Measurements from ENCODE around the gene NOL12.

Gene NOL12

DNA sequence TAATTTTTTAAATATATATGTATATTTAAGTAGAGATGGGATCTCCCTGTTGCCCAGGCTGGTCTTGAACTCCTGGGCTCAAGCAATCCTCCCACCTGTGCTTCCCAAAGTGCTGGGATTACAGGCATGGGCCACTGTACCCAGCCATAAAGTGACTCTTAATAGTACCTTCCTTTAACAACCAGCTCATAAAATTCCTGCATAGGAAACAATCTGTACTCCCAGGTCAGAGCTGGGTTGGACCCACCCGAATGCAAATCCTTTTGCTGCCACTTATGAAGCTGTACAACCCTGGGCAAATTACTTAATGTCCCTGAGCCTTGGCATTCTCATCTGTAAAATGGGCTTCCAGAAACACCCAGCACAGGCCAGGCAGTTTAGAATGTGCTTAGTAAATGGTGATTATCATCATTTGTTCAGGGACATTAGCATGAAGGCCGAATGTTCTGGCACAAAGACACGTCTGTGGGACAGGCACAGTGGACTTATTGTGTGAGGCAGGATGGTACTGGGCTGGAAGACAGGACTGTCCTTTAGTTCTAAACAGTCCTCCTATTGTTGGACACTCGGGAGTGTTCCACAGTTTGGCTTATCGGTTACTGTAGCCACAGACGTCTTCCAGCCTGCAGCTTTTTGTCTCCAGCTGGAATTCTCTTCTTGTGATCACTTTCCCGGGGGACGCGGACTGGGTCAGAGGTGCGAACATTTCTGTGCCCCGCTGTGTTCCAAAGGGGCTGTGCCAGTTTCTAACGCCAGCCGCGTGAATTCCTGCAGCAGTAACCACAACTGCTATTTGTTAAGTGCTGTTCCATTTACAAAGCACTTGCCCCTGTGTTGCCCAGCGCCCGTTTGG, 21.7 kb upstream of the NOL12 start:
- H2AFZ ChIP-seq (ENCODE audit: low read depth, low read length): no peak overlapping the region
- H4K20me1 ChIP-seq (ENCODE audit: insufficient read depth, low read length): peaks cover 72% of the 10 kb centered on the region
- no peak for ATAC-seq (ENCODE audit: insufficient read depth, low read depth)
- no peak for DNase-seq
- no peak overlapping the region for H3K9ac ChIP-seq (ENCODE audit: low read depth, low read length)
- peaks cover 69% of the 10 kb centered on the region for H3K36me3 ChIP-seq (ENCODE audit: insufficient read depth, low read length)
- peaks cover 32% of the 10 kb centered on the region for H3K4me1 ChIP-seq (ENCODE audit: insufficient read depth, low read length)
- no peak overlapping the region for H3K27ac ChIP-seq (ENCODE audit: low read length)
- H3K4me3 ChIP-seq (ENCODE audit: low read depth in 1 of 2, low read length in 2 of 2): no peak overlapping the region
- H3K27me3 ChIP-seq (ENCODE audit: insufficient read depth, low read length, poor library complexity): no peaks in the 10 kb centered on the region
- H3K9me3 ChIP-seq (ENCODE audit: insufficient read depth, low read length, severe bottlenecking): no peaks in the 10 kb centered on the region
- H3K79me2 ChIP-seq (ENCODE audit: insufficient read depth, low read length): peaks cover 74% of the 10 kb centered on the region
- H3K4me2 ChIP-seq (ENCODE audit: insufficient read depth, low read length): no peak overlapping the region
- TF ChIP-seq EZH2 (IDR thresholded peaks at IDR 0.05; ENCODE audit: borderline replicate concordance, low read depth, low read length, severe bottlenecking): no peak
- TF ChIP-seq, protein P1, sequence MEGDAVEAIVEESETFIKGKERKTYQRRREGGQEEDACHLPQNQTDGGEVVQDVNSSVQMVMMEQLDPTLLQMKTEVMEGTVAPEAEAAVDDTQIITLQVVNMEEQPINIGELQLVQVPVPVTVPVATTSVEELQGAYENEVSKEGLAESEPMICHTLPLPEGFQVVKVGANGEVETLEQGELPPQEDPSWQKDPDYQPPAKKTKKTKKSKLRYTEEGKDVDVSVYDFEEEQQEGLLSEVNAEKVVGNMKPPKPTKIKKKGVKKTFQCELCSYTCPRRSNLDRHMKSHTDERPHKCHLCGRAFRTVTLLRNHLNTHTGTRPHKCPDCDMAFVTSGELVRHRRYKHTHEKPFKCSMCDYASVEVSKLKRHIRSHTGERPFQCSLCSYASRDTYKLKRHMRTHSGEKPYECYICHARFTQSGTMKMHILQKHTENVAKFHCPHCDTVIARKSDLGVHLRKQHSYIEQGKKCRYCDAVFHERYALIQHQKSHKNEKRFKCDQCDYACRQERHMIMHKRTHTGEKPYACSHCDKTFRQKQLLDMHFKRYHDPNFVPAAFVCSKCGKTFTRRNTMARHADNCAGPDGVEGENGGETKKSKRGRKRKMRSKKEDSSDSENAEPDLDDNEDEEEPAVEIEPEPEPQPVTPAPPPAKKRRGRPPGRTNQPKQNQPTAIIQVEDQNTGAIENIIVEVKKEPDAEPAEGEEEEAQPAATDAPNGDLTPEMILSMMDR (IDR thresholded peaks at IDR 0.05; ENCODE audit: borderline replicate concordance, extremely low read depth, low read length, poor library complexity, severe bottlenecking): no peak

DNA sequence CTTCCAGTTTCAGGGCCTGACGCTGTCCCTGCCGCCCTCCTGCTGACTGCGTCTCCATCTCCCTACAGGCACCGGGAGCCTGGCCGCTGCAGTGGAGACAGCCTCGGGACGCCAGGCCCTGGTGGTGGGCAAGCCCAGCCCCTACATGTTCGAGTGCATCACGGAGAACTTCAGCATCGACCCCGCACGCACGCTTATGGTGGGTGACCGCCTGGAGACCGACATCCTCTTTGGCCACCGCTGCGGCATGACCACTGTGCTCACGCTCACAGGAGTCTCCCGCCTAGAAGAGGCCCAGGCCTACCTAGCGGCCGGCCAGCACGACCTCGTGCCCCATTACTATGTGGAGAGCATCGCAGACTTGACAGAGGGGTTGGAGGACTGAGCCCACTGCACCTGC, 20.7 kb upstream of the NOL12 start:
- H4K20me1 ChIP-seq (ENCODE audit: insufficient read depth, low read length): peaks cover 62% of the 10 kb centered on the region
- H3K79me2 ChIP-seq (ENCODE audit: insufficient read depth, low read length): peaks cover 63% of the 10 kb centered on the region
- H3K4me3 ChIP-seq (ENCODE audit: low read depth in 1 of 2, low read length in 2 of 2): no peak overlapping the region
- no peak for DNase-seq
- H3K27ac ChIP-seq (ENCODE audit: low read length): no peak overlapping the region
- no peaks in the 10 kb centered on the region for H3K27me3 ChIP-seq (ENCODE audit: insufficient read depth, low read length, poor library complexity)
- no peak overlapping the region for H3K9ac ChIP-seq (ENCODE audit: low read depth, low read length)
- no peak overlapping the region for H3K4me2 ChIP-seq (ENCODE audit: insufficient read depth, low read length)
- H3K9me3 ChIP-seq (ENCODE audit: insufficient read depth, low read length, severe bottlenecking): no peaks in the 10 kb centered on the region
- ATAC-seq (ENCODE audit: insufficient read depth, low read depth): no peak
- no peak for TF ChIP-seq EZH2 (IDR thresholded peaks at IDR 0.05; ENCODE audit: borderline replicate concordance, low read depth, low read length, severe bottlenecking)
- TF ChIP-seq, protein P1 (IDR thresholded peaks at IDR 0.05; ENCODE audit: borderline replicate concordance, extremely low read depth, low read length, poor library complexity, severe bottlenecking): no peak
- no peak overlapping the region for H2AFZ ChIP-seq (ENCODE audit: low read depth, low read length)
- H3K36me3 ChIP-seq (ENCODE audit: insufficient read depth, low read length): peaks cover 61% of the 10 kb centered on the region
- peaks cover 22% of the 10 kb centered on the region for H3K4me1 ChIP-seq (ENCODE audit: insufficient read depth, low read length)

DNA sequence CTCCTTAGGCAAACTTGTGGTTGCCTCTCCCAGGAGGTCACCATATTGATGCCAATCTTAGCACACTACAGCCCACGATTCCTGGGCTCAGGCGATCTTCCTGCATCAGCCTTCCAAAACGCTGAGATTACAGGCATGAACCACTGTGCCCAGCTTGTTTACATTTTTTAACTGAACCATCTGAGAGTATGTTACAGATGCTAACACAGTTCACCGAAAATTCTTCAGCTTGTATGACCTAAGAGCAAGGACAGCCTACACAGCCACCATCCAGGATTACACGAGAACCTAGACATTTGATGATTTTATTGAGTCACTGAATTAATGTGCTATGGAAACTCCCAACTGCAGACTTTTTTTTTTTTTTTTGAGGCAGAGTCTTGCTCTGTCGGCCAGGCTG, 16.6 kb upstream of the NOL12 start:
- DNase-seq (no peak), ATAC-seq (ENCODE audit: insufficient read depth, low read depth) (no peak)
- H2AFZ ChIP-seq (ENCODE audit: low read depth, low read length): no peak overlapping the region
- H3K9ac ChIP-seq (ENCODE audit: low read depth, low read length): no peak overlapping the region
- H3K9me3 ChIP-seq (ENCODE audit: insufficient read depth, low read length, severe bottlenecking): no peaks in the 10 kb centered on the region
- H3K4me1 ChIP-seq (ENCODE audit: insufficient read depth, low read length): peaks cover 22% of the 10 kb centered on the region
- H3K36me3 ChIP-seq (ENCODE audit: insufficient read depth, low read length): peaks cover 34% of the 10 kb centered on the region
- peaks cover 23% of the 10 kb centered on the region for H3K79me2 ChIP-seq (ENCODE audit: insufficient read depth, low read length)
- no peak overlapping the region for H3K27ac ChIP-seq (ENCODE audit: low read length)
- H3K27me3 ChIP-seq (ENCODE audit: insufficient read depth, low read length, poor library complexity): no peaks in the 10 kb centered on the region
- H4K20me1 ChIP-seq (ENCODE audit: insufficient read depth, low read length): peaks cover 31% of the 10 kb centered on the region
- H3K4me2 ChIP-seq (ENCODE audit: insufficient read depth, low read length): no peak overlapping the region
- TF ChIP-seq EZH2 (IDR thresholded peaks at IDR 0.05; ENCODE audit: borderline replicate concordance, low read depth, low read length, severe bottlenecking): no peak
- TF ChIP-seq, protein P1 (IDR thresholded peaks at IDR 0.05; ENCODE audit: borderline replicate concordance, extremely low read depth, low read length, poor library complexity, severe bottlenecking): no peak
- H3K4me3 ChIP-seq (ENCODE audit: low read depth in 1 of 2, low read length in 2 of 2): no peak overlapping the region

Measured in DND-41 (cell line).